ENCODE results near the gene JSRP1.
"Not testable (repeated sequence)": the region's sequence is repeated elsewhere in the genome, so short reads cannot be mapped to it uniquely, and the experiment has no call there.

JSRP1 gene

GRCh38 chr19:2282062-2282861 lies 26.0 kb upstream of the JSRP1 start, which contains the start of gene PEAK3:
Gene PEAK3 (minus strand): TSS chr19:2282175. CDS start chr19:2280931, 1,244 bp downstream.
- peak; percentile 75 for DNase-seq (ENCODE audit: low spot score)

- DNase-seq (ENCODE audit: low spot score), result not testable (repeated sequence)
These were observed 25.2 kb upstream of the JSRP1 start for GRCh38 chr19:2281265-2282061.

GRCh38 chr19:2280633-2281264 lies 24.5 kb upstream of the JSRP1 start:
- no peak for DNase-seq (ENCODE audit: low spot score)

GRCh38 chr19:2278459-2279158 lies 22.4 kb upstream of the JSRP1 start:
- DNase-seq (ENCODE audit: low spot score), result no peak

- no peak for DNase-seq (ENCODE audit: low spot score)
These were observed 20.9 kb upstream of the JSRP1 start for GRCh38 chr19:2277138-2277537.

GRCh38 chr19:2276429-2276986 lies 20.3 kb upstream of the JSRP1 start:
- DNase-seq (ENCODE audit: low spot score), result no peak

- no peak for DNase-seq (ENCODE audit: low spot score)
These were observed 19.6 kb upstream of the JSRP1 start for GRCh38 chr19:2275588-2276428.

- DNase-seq (ENCODE audit: low spot score), result peak; percentile 78
These were observed 18.8 kb upstream of the JSRP1 start for GRCh38 chr19:2274931-2275535.

- no peak for DNase-seq (ENCODE audit: low spot score)
These were observed 18.0 kb upstream of the JSRP1 start for GRCh38 chr19:2274185-2274711.

GRCh38 chr19:2273356-2274184 lies 17.4 kb upstream of the JSRP1 start:
- DNase-seq (ENCODE audit: low spot score), result peak; percentile 94

GRCh38 chr19:2271234-2272103 lies 15.3 kb upstream of the JSRP1 start:
- no peak for DNase-seq (ENCODE audit: low spot score)

- peak; percentile 78 for DNase-seq (ENCODE audit: low spot score)
These were observed 14.4 kb upstream of the JSRP1 start for GRCh38 chr19:2270423-2271233.

GRCh38 chr19:2270157-2270422 lies 13.9 kb upstream of the JSRP1 start:
- DNase-seq (ENCODE audit: low spot score), result no peak

- peak; percentile 100 for DNase-seq (ENCODE audit: low spot score)
These were observed 13.3 kb upstream of the JSRP1 start for GRCh38 chr19:2269244-2270156.

GRCh38 chr19:2268861-2269243 lies 12.6 kb upstream of the JSRP1 start:
- DNase-seq (ENCODE audit: low spot score), result no peak

GRCh38 chr19:2268480-2268830 lies 12.2 kb upstream of the JSRP1 start:
- DNase-seq (ENCODE audit: low spot score), result no peak
